ENCODE measurements around the gene SDSL.

Gene SDSL

DNA sequence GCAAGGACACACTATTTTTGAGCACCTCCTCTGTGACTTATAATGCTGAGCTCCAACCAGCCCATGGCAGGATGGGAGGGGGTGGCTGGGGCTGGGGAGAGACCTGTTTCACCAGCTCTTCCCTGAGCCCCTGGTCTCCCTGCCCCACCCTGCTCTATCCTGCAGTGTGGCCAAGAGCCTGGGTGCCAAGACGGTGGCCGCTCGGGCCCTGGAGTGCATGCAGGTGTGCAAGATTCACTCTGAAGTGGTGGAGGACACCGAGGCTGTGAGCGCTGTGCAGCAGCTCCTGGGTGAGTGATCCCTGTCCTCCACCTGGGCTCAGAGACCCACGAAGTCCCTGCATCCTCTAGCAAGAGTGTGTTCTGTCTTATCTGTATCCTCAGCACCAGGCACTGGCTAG is 14.4 kb downstream of the SDSL start:
- DNase-seq (ENCODE audit: low spot score) = no peak
- TF ChIP-seq, protein P1, sequence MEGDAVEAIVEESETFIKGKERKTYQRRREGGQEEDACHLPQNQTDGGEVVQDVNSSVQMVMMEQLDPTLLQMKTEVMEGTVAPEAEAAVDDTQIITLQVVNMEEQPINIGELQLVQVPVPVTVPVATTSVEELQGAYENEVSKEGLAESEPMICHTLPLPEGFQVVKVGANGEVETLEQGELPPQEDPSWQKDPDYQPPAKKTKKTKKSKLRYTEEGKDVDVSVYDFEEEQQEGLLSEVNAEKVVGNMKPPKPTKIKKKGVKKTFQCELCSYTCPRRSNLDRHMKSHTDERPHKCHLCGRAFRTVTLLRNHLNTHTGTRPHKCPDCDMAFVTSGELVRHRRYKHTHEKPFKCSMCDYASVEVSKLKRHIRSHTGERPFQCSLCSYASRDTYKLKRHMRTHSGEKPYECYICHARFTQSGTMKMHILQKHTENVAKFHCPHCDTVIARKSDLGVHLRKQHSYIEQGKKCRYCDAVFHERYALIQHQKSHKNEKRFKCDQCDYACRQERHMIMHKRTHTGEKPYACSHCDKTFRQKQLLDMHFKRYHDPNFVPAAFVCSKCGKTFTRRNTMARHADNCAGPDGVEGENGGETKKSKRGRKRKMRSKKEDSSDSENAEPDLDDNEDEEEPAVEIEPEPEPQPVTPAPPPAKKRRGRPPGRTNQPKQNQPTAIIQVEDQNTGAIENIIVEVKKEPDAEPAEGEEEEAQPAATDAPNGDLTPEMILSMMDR (IDR thresholded peaks at IDR 0.05; ENCODE audit: extremely low read depth, missing control alignments) = no peak

DNA sequence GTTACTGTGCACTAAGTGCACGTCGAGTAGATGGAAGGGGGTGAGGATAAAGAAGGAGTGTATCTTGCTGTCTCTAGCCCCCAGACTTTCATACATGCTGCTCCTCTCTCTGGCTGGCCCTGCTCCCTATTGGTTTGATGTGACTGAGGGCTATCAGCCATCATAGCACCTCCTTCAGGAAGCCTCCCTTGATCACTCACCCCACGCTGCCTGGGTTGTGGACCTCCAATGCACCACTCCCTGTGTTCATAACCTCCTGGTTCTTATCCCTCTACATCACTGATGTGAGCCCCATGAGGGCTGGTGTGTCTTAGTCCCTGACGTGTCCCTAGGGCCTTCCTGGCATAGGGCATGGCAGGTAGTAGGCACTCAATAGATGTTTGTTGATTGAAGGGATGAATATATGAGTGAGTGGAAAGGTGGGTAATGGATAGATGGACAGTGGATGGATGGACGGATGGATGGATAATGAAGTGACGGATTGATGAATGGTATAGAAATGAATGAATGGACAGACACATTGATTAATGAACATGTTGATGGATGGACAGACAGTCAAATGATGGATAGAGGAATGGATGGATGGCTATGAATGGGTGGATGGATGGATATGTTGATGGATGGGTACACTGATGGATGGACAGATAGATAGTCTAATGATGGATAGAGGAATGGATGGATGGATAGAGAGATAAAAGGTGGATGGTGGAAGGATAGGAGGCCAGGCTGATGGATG is 15.0 kb downstream of the SDSL start:
- no peak for DNase-seq (ENCODE audit: low spot score)
- TF ChIP-seq, protein P1 (IDR thresholded peaks at IDR 0.05; ENCODE audit: extremely low read depth, missing control alignments) = no peak

- TF ChIP-seq, protein P1 (IDR thresholded peaks at IDR 0.05; ENCODE audit: extremely low read depth, missing control alignments) = no peak
- no peak for DNase-seq (ENCODE audit: low spot score)
Observed at GRCh38 chr12:113437729-113438100, 15.5 kb downstream of the SDSL start.

DNA sequence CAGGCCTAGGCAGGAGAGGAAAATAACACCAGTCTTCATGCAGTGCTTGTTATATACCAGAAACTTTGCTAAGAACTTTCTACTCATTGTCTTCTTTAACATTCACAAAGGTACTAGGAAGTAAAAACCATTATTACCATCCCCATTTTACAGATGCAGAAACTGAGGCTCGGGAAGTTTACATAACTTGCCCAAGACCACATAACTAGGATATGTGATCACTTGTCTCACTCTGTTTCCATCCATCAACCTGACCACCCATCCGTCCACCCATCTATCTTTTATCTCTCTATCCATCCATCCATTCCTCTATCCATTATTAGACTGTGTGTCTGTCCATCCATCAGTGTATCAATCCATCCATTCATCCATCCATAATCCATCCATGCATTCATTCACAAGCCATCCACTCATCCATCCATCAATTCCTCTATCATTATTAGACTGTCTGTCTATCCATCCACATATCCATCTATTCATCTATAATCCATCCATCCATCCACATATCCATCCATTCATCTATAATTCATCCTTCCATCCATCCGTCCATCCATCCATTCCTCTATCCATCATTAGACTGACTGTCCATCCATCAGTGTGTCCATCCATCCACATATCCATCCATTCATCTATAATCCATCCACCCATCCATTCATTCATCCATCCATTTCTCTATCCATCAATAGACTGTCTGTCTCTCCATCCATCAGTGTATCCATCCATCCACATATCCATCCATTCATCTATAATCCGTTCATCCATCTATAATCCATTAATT is 16.5 kb downstream of the SDSL start:
- TF ChIP-seq, protein P1 (IDR thresholded peaks at IDR 0.05; ENCODE audit: extremely low read depth, missing control alignments) = no peak

DNA sequence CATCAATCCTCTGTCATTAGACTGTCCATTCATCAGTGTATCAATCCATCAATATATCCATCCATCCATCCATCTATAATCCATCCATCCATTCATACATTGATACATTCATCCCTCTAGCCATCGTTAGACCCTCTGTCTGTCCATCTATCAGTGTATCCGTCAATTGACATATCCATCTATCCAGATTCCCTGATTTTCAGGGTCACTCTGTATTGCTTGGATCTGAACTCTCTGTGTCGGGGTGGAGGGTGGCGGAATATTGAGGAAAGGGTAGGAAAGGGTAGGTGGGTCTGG is 17.1 kb downstream of the SDSL start:
- TF ChIP-seq, protein P1 (IDR thresholded peaks at IDR 0.05; ENCODE audit: extremely low read depth, missing control alignments) = no peak
- DNase-seq (ENCODE audit: low spot score) = no peak

More for the DNA sequence above, 16.5 kb downstream of the SDSL start:
- no peak for DNase-seq (ENCODE audit: low spot score)

DNA sequence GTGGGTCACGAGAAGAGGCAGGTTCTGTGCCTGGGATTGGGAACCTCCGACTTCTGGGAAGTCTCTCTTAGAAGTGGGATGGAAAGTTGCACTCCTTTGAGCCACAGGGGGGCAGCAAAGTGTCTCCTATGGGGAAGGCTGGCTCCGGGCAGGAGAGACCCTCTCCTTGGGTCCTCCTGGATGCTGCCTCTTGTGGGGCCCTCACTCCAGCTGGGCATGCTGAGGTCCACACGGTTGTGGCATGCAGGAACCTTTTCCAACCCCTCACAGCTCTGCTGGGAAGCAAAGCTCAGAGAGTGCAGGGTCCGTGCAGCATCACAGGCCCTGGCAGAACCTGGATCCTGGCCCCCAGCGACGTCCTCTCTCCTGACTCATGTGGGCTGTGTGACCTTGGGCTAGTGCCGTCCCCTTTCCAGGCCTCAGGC is 17.4 kb downstream of the SDSL start:
- peak; percentile 47 for DNase-seq (ENCODE audit: low spot score)
- TF ChIP-seq, protein P1 (IDR thresholded peaks at IDR 0.05; ENCODE audit: extremely low read depth, missing control alignments) = peak; percentile 63

DNA sequence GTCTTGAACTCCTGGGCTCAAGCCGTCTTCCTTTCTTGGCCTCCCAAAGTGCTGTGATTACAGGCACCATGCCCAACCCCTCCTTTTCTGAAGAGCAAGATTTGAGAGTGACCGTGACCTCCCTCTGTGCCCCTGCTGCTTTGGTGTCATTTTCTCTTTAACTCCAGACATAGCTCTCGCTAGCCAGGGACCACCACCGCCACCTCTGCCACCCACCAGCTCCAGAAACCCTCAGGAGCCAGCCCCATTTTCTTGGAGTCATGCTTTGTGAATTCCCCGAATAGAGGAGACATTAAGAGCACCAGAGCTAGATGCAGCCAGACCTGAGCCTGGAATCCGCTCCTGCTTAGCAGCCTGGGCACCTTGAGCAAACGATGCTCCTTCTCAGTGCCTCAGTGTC is 18.2 kb downstream of the SDSL start:
- DNase-seq (ENCODE audit: low spot score) = no peak
- TF ChIP-seq, protein P1 (IDR thresholded peaks at IDR 0.05; ENCODE audit: extremely low read depth, missing control alignments) = no peak

Data from GM20000 (cell line).